HCT116 (cell line): ENCODE data around the gene AGPAT3. TPM values are rescaled to one million over a fixed set of nuclear protein-coding genes. Genes with fewer than 3 reads are reported as not detected.

ENCODE experiments used
- ATAC-seq: fragments of 200-7000 bp; cut with Tn5 transposase; 2 replicates; pipeline ENCODE4 v1.9.1; 2020; ENCODE audit warnings: mild to moderate bottlenecking, moderate library complexity
- BruUV-seq: library from RNA; stranded (reverse); fragments of 400-500 nt; replicated peaks from 2 replicates; lab custom pipeline; 2021; lab: Mats Ljungman, UMichigan
- CTCF ChIA-PET: fragments of 300-600 bp; sonication (Branson Sonifier 250); formaldehyde crosslinking; loops from one replicate; lab custom pipeline; 2021; ENCODE audit warnings: antibody characterized with exemption; lab: Charles Lee
- POLR2A ChIA-PET: fragments of 300-600, 350-600 bp; sonication (Branson Sonifier 250); formaldehyde crosslinking; loops from one replicate; lab custom pipeline; 2021; ENCODE audit warnings: antibody characterized with exemption; lab: Charles Lee
- RAD21 ChIA-PET, 2 experiments: fragments of 300-600 bp; sonication (Branson Sonifier 250); formaldehyde crosslinking; loops; one replicate each; lab custom pipeline; 2023; ENCODE audit warnings: low total read pairs in 2 of 2; ENCODE audit not compliant: uncharacterized antibody in 2 of 2, unreplicated experiment in 2 of 2, low non-redundant PET in 1 of 2; lab: Charles Lee
- DNase-seq: peaks from one replicate; pipeline ENCODE4 v3.0.0-alpha.2; 2010; ENCODE audit warnings: low read depth, low spot score
- H2AFZ ChIP-seq: fragments of 200-600 bp; shearing (Covaris generic), sonication (generic); 2 replicates; pipeline ENCODE4 v1.6.1; 2017; ENCODE audit warnings: low read depth, mixed run types, mixed read lengths, antibody characterized with exemption, low read length; ENCODE audit not compliant: poor library complexity, severe bottlenecking
- H3K27ac ChIP-seq: 2 replicates; pipeline ENCODE4 v1.5.1; 2012; ENCODE audit warnings: low read depth, low read length
- H3K27me3 ChIP-seq: fragments of 200-600 bp; sonication (generic); 2 replicates; pipeline ENCODE4 v1.6.1; 2016; ENCODE audit warnings: mixed run types, low read length, mixed read lengths; ENCODE audit not compliant: insufficient read depth
- H3K36me3 ChIP-seq, 2 experiments: fragments of 200-500 bp in 1 of 2; fragments of 200-600 bp in 1 of 2; sonication (Bioruptor generic) in 1 of 2; sonication (generic) in 1 of 2; 2 replicates each; pipeline versions ENCODE4 v1.5.1 to v1.6.1; 2014 to 2016; ENCODE audit warnings: low read length in 2 of 2, inconsistent platforms in 1 of 2, mixed read lengths in 1 of 2, mixed run types in 1 of 2; ENCODE audit not compliant: insufficient read depth in 2 of 2, control insufficient read depth in 1 of 2
- H3K4me1 ChIP-seq, 2 experiments: fragments of 200-600 bp in 1 of 2; sonication (generic) in 1 of 2; 2 replicates each; pipeline versions ENCODE4 v1.5.1 to v1.6.1; 2012 to 2017; ENCODE audit warnings: low read length in 2 of 2, inconsistent platforms in 1 of 2, mild to moderate bottlenecking in 1 of 2, mixed read lengths in 1 of 2, mixed run types in 1 of 2, moderate library complexity in 1 of 2; ENCODE audit not compliant: insufficient read depth in 2 of 2, control insufficient read depth in 1 of 2
- H3K4me2 ChIP-seq: fragments of 200-600 bp; sonication (generic); 2 replicates; pipeline ENCODE4 v1.6.1; 2017; ENCODE audit warnings: mixed run types, low read length, mixed read lengths
- H3K4me3 ChIP-seq, 2 experiments: fragments of 200-600 bp in 1 of 2; sonication (generic) in 1 of 2; replicated peaks in 1 of 2; 2 replicates each; pipeline ENCODE4 v1.5.1; 2011 to 2016; ENCODE audit warnings: low read length in 2 of 2, control low read depth in 1 of 2, low read depth in 1 of 2, mild to moderate bottlenecking in 1 of 2, mixed read lengths in 1 of 2, mixed run types in 1 of 2
- H3K79me2 ChIP-seq: fragments of 200-600 bp; sonication (generic); 2 replicates; pipeline ENCODE4 v1.6.1; 2017; ENCODE audit warnings: mild to moderate bottlenecking, mixed run types, low read length, moderate library complexity, mixed read lengths; ENCODE audit not compliant: insufficient read depth
- H3K9ac ChIP-seq: fragments of 200-600 bp; sonication (generic); 2 replicates; pipeline ENCODE4 v1.6.1; 2016; ENCODE audit warnings: low read length, mixed read lengths
- H3K9me2 ChIP-seq: fragments of 200-600 bp; sonication (generic), shearing (Covaris generic); 2 replicates; pipeline ENCODE4 v1.6.1; 2017; ENCODE audit warnings: mixed run types, mild to moderate bottlenecking, moderate library complexity; ENCODE audit not compliant: insufficient read depth
- H3K9me3 ChIP-seq, 2 experiments: fragments of 200-500 bp in 1 of 2; fragments of 200-600 bp in 1 of 2; sonication (Bioruptor generic) in 1 of 2; sonication (generic) in 1 of 2; 2 replicates each; pipeline ENCODE4 v1.6.1; 2014 to 2017; ENCODE audit warnings: low read length in 2 of 2, mixed read lengths in 2 of 2, inconsistent platforms in 1 of 2, low read depth in 1 of 2, mild to moderate bottlenecking in 1 of 2, mixed run types in 1 of 2, moderate library complexity in 1 of 2; ENCODE audit not compliant: control insufficient read depth in 1 of 2, insufficient read depth in 1 of 2
- H4K20me1 ChIP-seq: fragments of 200-600 bp; sonication (generic), shearing (Covaris generic); 2 replicates; pipeline ENCODE4 v1.6.1; 2017; ENCODE audit warnings: mixed run types, mild to moderate bottlenecking, moderate library complexity; ENCODE audit not compliant: insufficient read depth
- ATF3 ChIP-seq: IDR thresholded peaks from 2 replicates; pipeline ENCODE4 v1.6.1; 2012
- CEBPB ChIP-seq: IDR thresholded peaks from 2 replicates; pipeline ENCODE4 v1.6.1; 2012; ENCODE audit warnings: low read depth
- EZH2 ChIP-seq: fragments of 200-600 bp; sonication (generic); IDR thresholded peaks from 2 replicates; pipeline ENCODE4 v1.6.1; 2017; ENCODE audit warnings: antibody characterized with exemption, mixed run types
- EZH2phosphoT487 ChIP-seq: fragments of 200-600 bp; IDR thresholded peaks from 2 replicates; pipeline ENCODE4 v1.6.1; 2018; ENCODE audit warnings: antibody characterized with exemption, borderline replicate concordance
- JUND ChIP-seq: IDR thresholded peaks from 2 replicates; pipeline ENCODE4 v1.6.1; 2012
- MAX ChIP-seq: IDR thresholded peaks from 2 replicates; pipeline ENCODE4 v1.6.1; 2012
- POLR2A ChIP-seq: IDR thresholded peaks from 2 replicates; pipeline ENCODE4 v1.7.0; 2011; ENCODE audit warnings: borderline replicate concordance; ENCODE audit not compliant: insufficient read depth, insufficient read length; ENCODE audit errors: extremely low read depth
- POLR2AphosphoS5 ChIP-seq: IDR thresholded peaks from 2 replicates; pipeline ENCODE4 v1.6.1; 2011; ENCODE audit warnings: mild to moderate bottlenecking, low read depth, low read length, moderate library complexity
- RAD21 ChIP-seq: IDR thresholded peaks from 2 replicates; pipeline ENCODE4 v1.6.1; 2012; ENCODE audit warnings: low read depth, mild to moderate bottlenecking
- REST ChIP-seq: IDR thresholded peaks from 2 replicates; pipeline ENCODE4 v1.6.1; 2012; ENCODE audit warnings: low read depth
- SIN3A ChIP-seq: IDR thresholded peaks from 2 replicates; pipeline ENCODE4 v1.6.1; 2012; ENCODE audit warnings: low read depth
- SP1 ChIP-seq: IDR thresholded peaks from 2 replicates; pipeline ENCODE4 v1.6.1; 2012; ENCODE audit warnings: low read depth
- SRF ChIP-seq: IDR thresholded peaks from 2 replicates; pipeline ENCODE4 v1.6.1; 2012; ENCODE audit warnings: low read depth
- TCF7L2 ChIP-seq: IDR thresholded peaks from 2 replicates; pipeline ENCODE4 v1.7.0; 2011; ENCODE audit warnings: borderline replicate concordance, inconsistent platforms; ENCODE audit not compliant: insufficient read depth, insufficient read length; ENCODE audit errors: extremely low read depth
- ZFX ChIP-seq: fragments of 450-650 bp; IDR thresholded peaks from 2 replicates; pipeline ENCODE4 v1.6.1; 2017
- intact Hi-C: fragments of 100-400 bp; cut with micrococcal nuclease; formaldehyde crosslinking; loops from 2 replicates; pipeline ENCODE4 v1.10.0; 2022
- total RNA-seq: library from RNA; stranded (reverse); gene quantifications from one replicate; pipeline ENCODE4 v1.2.1, GENCODE V29; 2021; ENCODE audit not compliant: unreplicated experiment

AGPAT3 gene
- total RNA-seq, 1 experiment from 2014 or later: 54.1 TPM

GRCh38 chr21:43948740-43949498 is 83.9 kb downstream of the AGPAT3 start:
- no peak overlapping the region for H3K27ac ChIP-seq
- no peaks in the 10 kb centered on the region for H3K9me2 ChIP-seq
- ATAC-seq (no peak), DNase-seq (no peak)
- intact Hi-C loops: loop anchor here (10.0 kb wide), 1 partner anchor 56 kb away; no protein-coding TSS in a partner anchor
- no peaks in the 10 kb centered on the region for H3K36me3 ChIP-seq
- H3K4me2 ChIP-seq: no peak overlapping the region
- no peak overlapping the region for H3K4me3 ChIP-seq
- CTCF ChIA-PET: interaction anchor here (1.0 kb wide), 1 partner anchor 9 kb away, joined by 3 read pairs; no protein-coding TSS in a partner anchor
- no peaks in the 10 kb centered on the region for H4K20me1 ChIP-seq
- H3K79me2 ChIP-seq: 0 out of 2 replicates have a peak, but pooled peaks cover 4% of the 10 kb centered on the region
- no TSS peak for BruUV-seq
- POLR2A ChIA-PET: no interaction called here
- H3K9me3 ChIP-seq: no peaks in the 10 kb centered on the region
- H3K27me3 ChIP-seq: no peaks in the 10 kb centered on the region
- H3K9ac ChIP-seq: no peak overlapping the region
- H3K4me1 ChIP-seq: no peaks in the 10 kb centered on the region
- H2AFZ ChIP-seq: no peak overlapping the region
- RAD21 ChIA-PET: no interaction called here
- TF ChIP-seq EZH2phosphoT487 (no peak), ZFX (no peak), RAD21 (no peak)

GRCh38 chr21:43949499-43950208 is 84.6 kb downstream of the AGPAT3 start:
- DNase-seq (no peak), ATAC-seq (no peak)
- intact Hi-C loops: loop anchor here (10.0 kb wide), 1 partner anchor 55 kb away; no protein-coding TSS in a partner anchor
- H3K4me2 ChIP-seq: no peak overlapping the region
- H3K27me3 ChIP-seq: no peaks in the 10 kb centered on the region
- no peaks in the 10 kb centered on the region for H3K9me3 ChIP-seq
- H3K9ac ChIP-seq: no peak overlapping the region
- H3K27ac ChIP-seq: no peak overlapping the region
- no peaks in the 10 kb centered on the region for H3K4me1 ChIP-seq
- H3K79me2 ChIP-seq: 0 out of 2 replicates have a peak, but pooled peaks cover 2% of the 10 kb centered on the region
- H3K9me2 ChIP-seq: no peaks in the 10 kb centered on the region
- H2AFZ ChIP-seq: no peak overlapping the region
- no peaks in the 10 kb centered on the region for H3K36me3 ChIP-seq
- RAD21 ChIA-PET: no interaction called here
- BruUV-seq: no TSS peak
- POLR2A ChIA-PET: no interaction called here
- CTCF ChIA-PET: interaction anchor here (1.0 kb wide), 1 partner anchor 10 kb away, joined by 3 read pairs; no protein-coding TSS in a partner anchor
- H3K4me3 ChIP-seq: no peak overlapping the region
- no peaks in the 10 kb centered on the region for H4K20me1 ChIP-seq
- TF ChIP-seq EZH2phosphoT487: no peak
- no peak for TF ChIP-seq POLR2AphosphoS5
- TF ChIP-seq JUND: no peak
- no peak for TF ChIP-seq TCF7L2
- no peak for TF ChIP-seq MAX
- TF ChIP-seq ZFX: no peak
- no peak for TF ChIP-seq ATF3
- no peak for TF ChIP-seq CEBPB
- TF ChIP-seq SIN3A: no peak
- TF ChIP-seq REST: no peak
- no peak for TF ChIP-seq POLR2A
- TF ChIP-seq SRF: no peak
- TF ChIP-seq EZH2: no peak
- TF ChIP-seq SP1: no peak
